ENCODE results near the gene UGT1A3.

UGT1A3 gene

GRCh38 chr2:233816334-233816733 is 87.5 kb downstream of the UGT1A3 start:
- H3K36me3 Mint-ChIP-seq (ENCODE audit: low read depth) = no peaks in the 10 kb centered on the region
- no peaks in the 10 kb centered on the region for H3K9me3 Mint-ChIP-seq
- H3K27me3 Mint-ChIP-seq (ENCODE audit: low read depth) = peaks cover 10% of the 10 kb centered on the region
- H3K4me1 Mint-ChIP-seq (ENCODE audit: low read depth) = no peaks in the 10 kb centered on the region
- no peak for DNase-seq (ENCODE audit: low spot score)
- no peak overlapping the region for H3K27ac Mint-ChIP-seq
- H3K4me3 Mint-ChIP-seq = no peak overlapping the region

DNA sequence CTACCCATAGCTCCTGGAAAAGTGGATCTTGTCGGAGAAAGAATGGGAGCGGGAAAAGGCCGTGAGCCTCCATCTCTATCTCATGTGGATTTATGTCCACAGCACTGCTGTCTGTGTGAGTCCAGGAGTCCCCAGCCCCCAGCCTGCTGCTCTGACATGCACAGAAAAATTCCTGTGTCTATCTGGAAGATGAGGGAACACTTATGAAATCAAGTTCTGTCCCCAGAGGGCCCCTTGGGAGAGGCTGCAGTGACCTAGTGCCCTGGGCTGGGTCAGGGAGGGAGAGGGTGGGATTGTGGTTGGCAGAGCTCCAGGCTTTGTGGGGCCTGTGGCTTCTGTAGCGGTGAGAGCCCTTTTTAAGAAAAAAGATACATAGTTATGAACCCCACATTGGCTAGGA is 87.9 kb downstream of the UGT1A3 start:
- Mint-ChIP-seq H3K27me3 (ENCODE audit: low read depth) (peaks cover 10% of the 10 kb centered on the region), H3K9me3 (no peaks in the 10 kb centered on the region), H3K4me1 (ENCODE audit: low read depth) (no peaks in the 10 kb centered on the region), H3K4me3 (no peak overlapping the region), H3K36me3 (ENCODE audit: low read depth) (no peaks in the 10 kb centered on the region), H3K27ac (no peak overlapping the region)
- no peak for DNase-seq (ENCODE audit: low spot score)

- no peak overlapping the region for H3K4me3 Mint-ChIP-seq
- H3K36me3 Mint-ChIP-seq (ENCODE audit: low read depth) = no peaks in the 10 kb centered on the region
- no peaks in the 10 kb centered on the region for H3K9me3 Mint-ChIP-seq
- no peak overlapping the region for H3K27ac Mint-ChIP-seq
- peaks cover 10% of the 10 kb centered on the region for H3K27me3 Mint-ChIP-seq (ENCODE audit: low read depth)
- DNase-seq (ENCODE audit: low spot score) = no peak
- H3K4me1 Mint-ChIP-seq (ENCODE audit: low read depth) = no peaks in the 10 kb centered on the region
These were observed 88.6 kb downstream of the UGT1A3 start for GRCh38 chr2:233817361-233817911.

GRCh38 chr2:233817995-233818638 is 89.3 kb downstream of the UGT1A3 start:
- H3K4me3 Mint-ChIP-seq = no peak overlapping the region
- no peak for DNase-seq (ENCODE audit: low spot score)
- H3K27me3 Mint-ChIP-seq (ENCODE audit: low read depth) = peaks cover 10% of the 10 kb centered on the region
- no peaks in the 10 kb centered on the region for H3K4me1 Mint-ChIP-seq (ENCODE audit: low read depth)
- no peaks in the 10 kb centered on the region for H3K9me3 Mint-ChIP-seq
- no peaks in the 10 kb centered on the region for H3K36me3 Mint-ChIP-seq (ENCODE audit: low read depth)
- no peak overlapping the region for H3K27ac Mint-ChIP-seq

DNA sequence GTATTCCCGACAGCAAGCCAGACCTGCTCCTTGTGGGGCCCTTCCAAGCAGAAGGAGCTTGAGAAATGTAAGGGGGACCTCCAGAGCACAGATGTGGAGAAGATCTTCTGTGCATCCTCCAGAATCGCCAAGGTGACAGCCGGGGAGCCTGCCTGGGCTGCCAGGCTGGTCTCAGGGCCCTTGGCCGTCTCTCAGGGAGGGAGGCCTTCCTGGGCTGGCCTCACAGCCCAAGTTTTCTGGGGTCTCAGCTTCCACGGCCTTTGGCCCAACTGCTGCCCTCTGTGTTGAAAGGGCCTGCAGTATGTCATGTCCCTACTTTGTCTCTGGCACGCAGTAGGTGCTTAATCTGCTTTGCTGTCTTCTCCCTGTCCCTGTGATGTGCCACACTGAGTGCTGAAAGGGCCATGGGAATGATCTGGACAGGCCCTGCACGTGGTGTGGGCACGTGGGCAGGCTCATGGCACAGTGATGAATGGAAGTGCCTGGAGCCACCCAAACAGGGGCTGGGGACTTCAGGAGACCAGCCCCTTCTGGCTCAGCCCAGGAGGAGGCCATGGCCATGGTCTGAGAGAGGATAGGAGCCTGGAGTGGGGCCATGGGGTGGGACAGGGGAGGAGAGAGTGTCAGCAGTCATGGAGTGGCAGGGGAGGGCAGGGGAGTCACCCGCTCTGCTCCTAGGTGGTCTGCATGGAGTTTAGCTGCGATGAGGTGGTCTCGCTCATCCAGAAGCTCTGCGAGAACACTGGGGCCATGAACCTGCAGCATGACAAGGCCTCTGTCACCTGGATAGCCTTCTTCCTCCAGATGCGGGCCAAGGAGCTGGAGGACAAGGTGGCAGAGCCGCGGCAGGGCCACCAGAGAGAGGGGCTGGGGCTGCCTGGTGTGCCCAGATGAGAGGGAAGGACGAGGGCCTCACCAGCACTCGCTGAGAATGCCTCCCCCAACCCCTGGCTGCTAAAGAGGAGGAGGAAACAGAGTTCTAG is 90.1 kb downstream of the UGT1A3 start:
- no peak for DNase-seq (ENCODE audit: low spot score)
- H3K27me3 Mint-ChIP-seq (ENCODE audit: low read depth) = peaks cover 10% of the 10 kb centered on the region
- no peaks in the 10 kb centered on the region for H3K4me1 Mint-ChIP-seq (ENCODE audit: low read depth)
- H3K9me3 Mint-ChIP-seq = no peaks in the 10 kb centered on the region
- no peak overlapping the region for H3K4me3 Mint-ChIP-seq
- no peak overlapping the region for H3K27ac Mint-ChIP-seq
- no peaks in the 10 kb centered on the region for H3K36me3 Mint-ChIP-seq (ENCODE audit: low read depth)

GRCh38 chr2:233819884-233820773 is 91.3 kb downstream of the UGT1A3 start:
- Mint-ChIP-seq H3K9me3 (no peaks in the 10 kb centered on the region), H3K4me1 (ENCODE audit: low read depth) (no peaks in the 10 kb centered on the region), H3K36me3 (ENCODE audit: low read depth) (no peaks in the 10 kb centered on the region), H3K4me3 (no peak overlapping the region), H3K27me3 (ENCODE audit: low read depth) (peaks cover 7% of the 10 kb centered on the region), H3K27ac (no peak overlapping the region)
- DNase-seq (ENCODE audit: low spot score) = no peak

DNA sequence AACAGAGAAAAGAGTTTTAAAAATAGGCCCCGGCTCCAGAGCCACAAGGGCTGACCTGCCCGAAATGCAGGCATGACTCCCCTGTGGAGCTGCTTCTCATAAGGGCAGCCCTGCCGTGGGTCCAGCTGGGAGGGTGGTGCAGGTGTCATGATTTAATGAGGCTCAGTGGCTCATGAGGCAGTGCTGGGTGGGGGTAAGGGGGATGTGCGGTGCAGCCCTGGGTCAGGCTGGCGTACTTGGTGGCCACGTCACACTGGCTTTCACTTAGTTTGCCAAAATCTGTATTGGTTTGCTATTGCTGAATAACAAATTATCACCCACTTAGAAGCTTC is 91.9 kb downstream of the UGT1A3 start:
- Mint-ChIP-seq H3K4me3 (no peak overlapping the region), H3K9me3 (no peaks in the 10 kb centered on the region), H3K27me3 (ENCODE audit: low read depth) (peaks cover 9% of the 10 kb centered on the region), H3K4me1 (ENCODE audit: low read depth) (no peaks in the 10 kb centered on the region), H3K36me3 (ENCODE audit: low read depth) (no peaks in the 10 kb centered on the region), H3K27ac (no peak overlapping the region)
- DNase-seq (ENCODE audit: low spot score) = no peak

GRCh38 chr2:233821196-233821595 is 92.4 kb downstream of the UGT1A3 start:
- H3K9me3 Mint-ChIP-seq = no peaks in the 10 kb centered on the region
- H3K4me3 Mint-ChIP-seq = no peak overlapping the region
- no peak for DNase-seq (ENCODE audit: low spot score)
- no peak overlapping the region for H3K27ac Mint-ChIP-seq
- no peaks in the 10 kb centered on the region for H3K4me1 Mint-ChIP-seq (ENCODE audit: low read depth)
- no peaks in the 10 kb centered on the region for H3K36me3 Mint-ChIP-seq (ENCODE audit: low read depth)
- peaks cover 7% of the 10 kb centered on the region for H3K27me3 Mint-ChIP-seq (ENCODE audit: low read depth)

- H3K4me3 Mint-ChIP-seq = no peak overlapping the region
- no peak for DNase-seq (ENCODE audit: low spot score)
- no peaks in the 10 kb centered on the region for H3K4me1 Mint-ChIP-seq (ENCODE audit: low read depth)
- no peak overlapping the region for H3K27ac Mint-ChIP-seq
- no peaks in the 10 kb centered on the region for H3K36me3 Mint-ChIP-seq (ENCODE audit: low read depth)
- no peaks in the 10 kb centered on the region for H3K9me3 Mint-ChIP-seq
- peaks cover 12% of the 10 kb centered on the region for H3K27me3 Mint-ChIP-seq (ENCODE audit: low read depth)
These were observed 92.9 kb downstream of the UGT1A3 start for GRCh38 chr2:233821709-233822100.

DNA sequence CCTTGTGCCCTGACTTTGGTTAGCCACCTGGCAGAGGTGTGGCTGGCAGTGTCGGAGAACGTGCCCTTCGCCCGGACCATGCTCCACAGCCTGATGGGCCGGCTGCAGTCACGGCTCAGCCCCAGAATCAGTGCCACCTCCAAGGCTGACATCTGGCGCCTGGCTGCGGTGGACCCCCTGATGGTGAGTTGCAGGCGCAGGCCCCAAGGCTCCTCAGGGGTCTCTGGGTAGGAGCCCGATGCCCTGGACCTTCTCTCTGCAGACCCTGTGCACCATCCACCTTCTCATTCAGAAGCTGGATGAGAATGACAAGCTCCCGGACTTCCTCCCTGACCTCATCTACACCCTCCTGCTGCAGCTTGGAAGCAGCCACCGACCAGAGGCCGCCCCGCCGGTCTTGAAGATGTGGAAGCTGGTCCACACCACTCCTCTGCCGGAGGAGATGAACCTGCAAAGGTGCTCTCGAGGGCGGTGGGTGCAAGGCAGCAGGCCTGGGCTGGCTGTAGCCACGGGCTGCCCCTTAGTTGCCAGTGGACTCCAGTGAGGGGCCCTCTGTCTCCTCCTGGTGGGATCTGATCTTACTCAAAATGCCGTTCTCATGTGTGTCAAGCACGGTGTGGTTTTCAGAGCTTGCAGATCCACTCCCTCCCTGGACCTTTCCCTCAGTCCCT is 93.4 kb downstream of the UGT1A3 start:
- no peaks in the 10 kb centered on the region for H3K9me3 Mint-ChIP-seq
- H3K27me3 Mint-ChIP-seq (ENCODE audit: low read depth) = peaks cover 12% of the 10 kb centered on the region
- DNase-seq (ENCODE audit: low spot score) = no peak
- no peak overlapping the region for H3K27ac Mint-ChIP-seq
- no peak overlapping the region for H3K4me3 Mint-ChIP-seq
- no peaks in the 10 kb centered on the region for H3K4me1 Mint-ChIP-seq (ENCODE audit: low read depth)
- H3K36me3 Mint-ChIP-seq (ENCODE audit: low read depth) = no peaks in the 10 kb centered on the region

Measured in T-helper 2 cell treated with Interferon-gamma antibody and Interleukin-4, amounts not matched to agents 5 μg/mL and 100 μg/mL, for 36 hours (primary cell).